Thoracic aorta endothelial cell (primary cell): Measurements from ENCODE around the gene INTS6L. TPM values are rescaled to one million over a fixed set of nuclear protein-coding genes. Genes with fewer than 3 reads are reported as not detected.

Source experiments
- total RNA-seq: library from RNA; depleted of rRNA; stranded (reverse); fragments of >200 nt; gene quantifications from 2 replicates; pipeline ENCODE4 v1.2.3, GENCODE V29; 2012

The INTS6L gene
- total RNA-seq = 4.7 and 5.1 TPM in 2 replicates

GRCh38 chrX:135520553-135521404, at the start of gene INTS6L:
INTS6L (plus strand) TSS chrX:135520660; CDS start chrX:135520993, 333 bp downstream.

Other genes starting within 250 kb of the INTS6L start
- not detected in 2 replicates for gene ETDC, start 211.2 kb upstream of the INTS6L start, total RNA-seq
- 8.2 and 8.6 TPM in 2 replicates for gene ZNF75D, start 176.6 kb upstream of the INTS6L start, total RNA-seq
- gene ZNF449, start 175.9 kb upstream of the INTS6L start, total RNA-seq = 13.8 and 15.1 TPM in 2 replicates
- 0.29 and 0.53 TPM in 2 replicates for gene SMIM10L2A, start 98.7 kb upstream of the INTS6L start, total RNA-seq
- not detected in 2 replicates for gene CT45A1, start 193.0 kb downstream of the INTS6L start, total RNA-seq
- not detected in 2 replicates for gene CT45A3, start 247.5 kb downstream of the INTS6L start, total RNA-seq